ENCODE measurements around the gene PLCB1.
"Not testable (repeated sequence)": the region's sequence is repeated elsewhere in the genome, so short reads cannot be mapped to it uniquely, and the experiment has no call there.

PLCB1 gene

DNA sequence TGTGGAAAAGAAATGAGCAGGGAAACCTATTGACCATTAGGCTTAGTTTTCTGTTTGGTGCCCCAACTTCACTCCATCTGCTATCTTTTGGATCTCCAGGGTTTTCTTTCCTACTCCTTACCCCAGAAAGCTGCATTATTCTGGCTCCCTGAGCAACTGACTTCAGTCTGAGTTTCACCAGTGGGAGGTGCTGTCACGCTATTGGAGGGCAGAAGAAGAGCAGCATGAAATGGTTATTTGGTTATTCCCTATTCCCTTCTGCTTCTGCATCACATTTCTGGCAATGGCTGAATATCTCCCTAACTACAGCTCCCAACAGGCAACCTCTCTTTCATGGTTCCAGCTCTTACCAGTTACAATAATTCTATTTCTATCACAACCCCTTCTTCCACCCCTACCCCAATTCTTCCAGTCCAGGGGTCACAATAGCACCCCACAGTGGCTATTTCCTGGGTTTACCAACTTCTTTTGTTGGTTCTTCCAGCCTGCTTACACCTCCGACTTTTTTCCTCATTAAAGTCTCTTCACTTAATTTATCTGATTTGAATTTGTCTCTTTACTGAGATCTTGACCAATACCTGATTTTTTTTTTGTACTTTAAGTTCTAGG, 311.5 kb downstream of the PLCB1 start:
- DNase-seq (ENCODE audit: low read depth in 2 of 2), result no peak

DNA sequence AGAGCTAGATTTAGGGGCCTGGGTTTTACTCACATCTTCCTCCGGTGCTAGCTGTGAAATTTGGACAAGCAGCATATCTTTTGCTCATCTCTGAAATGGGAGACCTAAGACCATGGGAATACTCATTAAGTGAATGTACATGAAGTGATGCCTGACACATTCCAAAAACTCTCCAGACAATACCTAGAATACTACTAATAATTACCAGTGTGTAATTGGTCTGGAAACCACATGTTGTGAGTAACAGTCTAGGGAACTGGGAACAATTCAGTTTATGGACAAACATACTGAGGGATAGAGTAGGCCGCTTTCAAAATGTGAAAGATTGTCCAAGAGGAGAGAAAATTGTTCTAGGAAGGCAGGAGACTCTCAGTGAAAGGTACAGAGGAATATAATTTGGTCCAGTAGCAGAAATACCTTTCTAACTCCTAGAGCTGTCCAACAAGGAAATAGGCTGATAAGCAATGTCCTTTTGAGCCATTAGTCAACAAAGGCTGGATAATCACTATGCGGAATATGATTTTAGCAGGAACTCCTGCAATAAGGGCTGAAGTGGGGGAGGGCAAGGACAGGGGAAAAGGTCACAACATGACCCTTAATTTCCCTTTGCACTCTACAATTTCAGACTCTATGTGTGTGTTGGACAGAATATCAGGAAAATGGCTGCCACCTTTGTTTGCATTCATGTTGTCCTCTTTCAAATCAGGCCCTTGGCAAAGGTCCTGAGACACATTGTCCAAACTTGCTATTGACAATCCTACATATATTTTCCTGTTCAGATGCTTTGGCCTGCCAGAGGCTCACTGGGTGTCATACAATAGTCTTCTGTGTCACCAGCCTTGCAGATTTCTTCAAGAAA, 315.4 kb downstream of the PLCB1 start:
- DNase-seq (ENCODE audit: low read depth in 2 of 2), result no peak

DNA sequence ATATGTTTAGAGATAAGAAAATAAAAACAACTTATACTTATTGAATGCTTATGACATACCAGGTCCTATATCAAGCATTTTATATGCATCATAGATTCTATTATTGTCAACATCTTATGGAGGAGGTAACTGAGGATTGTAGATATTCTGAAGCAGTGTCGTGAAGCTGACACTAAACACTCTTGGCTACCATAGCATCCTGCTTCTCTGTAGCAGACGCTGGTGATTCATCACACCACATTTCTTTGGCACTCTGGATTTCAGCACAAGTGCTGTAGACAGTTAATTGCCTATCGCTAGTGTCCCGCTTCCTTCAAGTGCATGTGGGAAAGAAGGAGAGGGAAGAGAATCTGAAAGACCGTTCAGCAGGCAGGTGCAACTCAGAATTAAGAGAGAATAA, 317.1 kb downstream of the PLCB1 start:
- DNase-seq (ENCODE audit: low read depth in 2 of 2), result no peak

DNA sequence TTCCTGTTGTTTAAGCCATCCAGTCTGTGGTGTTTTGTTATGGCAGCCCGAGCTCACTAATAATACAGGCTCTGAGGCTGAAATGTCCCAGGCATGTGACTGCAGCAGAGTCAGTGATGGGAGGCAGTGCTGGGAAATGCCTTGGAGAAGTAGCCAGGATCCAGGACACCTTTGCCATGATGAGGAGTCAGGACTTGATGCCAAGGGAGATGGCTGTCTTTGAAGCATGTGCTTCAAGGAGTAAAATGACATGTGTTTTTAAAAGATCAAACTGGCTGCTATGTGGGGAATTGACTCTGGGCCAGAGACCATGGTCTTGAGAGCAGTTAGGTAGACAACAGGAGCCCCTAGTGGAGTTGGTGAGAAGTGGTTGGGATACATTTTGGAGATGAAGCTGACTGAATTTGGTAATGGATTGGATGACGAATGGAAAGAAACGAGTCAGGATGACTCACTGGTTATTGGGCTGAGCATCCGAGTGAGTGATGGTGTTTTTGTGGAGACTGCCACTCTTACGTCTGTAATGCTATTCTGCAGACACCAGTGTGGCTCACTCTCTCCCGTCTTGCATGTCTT, 322.2 kb downstream of the PLCB1 start:
- DNase-seq (ENCODE audit: low read depth in 2 of 2), result no peak

DNA sequence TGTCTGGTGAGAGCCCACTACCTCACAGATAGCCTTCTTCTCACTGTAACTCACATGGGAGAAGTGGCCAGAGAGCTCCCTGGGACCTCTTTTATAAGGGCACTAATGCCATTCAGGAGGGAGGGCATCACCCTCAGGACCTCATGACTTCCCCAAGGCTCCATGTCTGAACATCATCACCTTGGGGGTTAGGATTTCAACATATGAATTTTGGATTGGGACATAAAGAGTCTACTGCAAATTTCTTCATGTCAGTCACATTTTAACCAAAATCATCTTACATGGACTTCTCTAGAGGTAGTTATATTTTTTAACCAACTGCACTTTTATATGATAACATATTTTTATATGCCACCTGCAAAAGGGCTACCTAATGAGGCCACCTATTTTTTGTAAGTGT, 324.7 kb downstream of the PLCB1 start:
- DNase-seq (ENCODE audit: low read depth in 2 of 2), result no peak

DNA sequence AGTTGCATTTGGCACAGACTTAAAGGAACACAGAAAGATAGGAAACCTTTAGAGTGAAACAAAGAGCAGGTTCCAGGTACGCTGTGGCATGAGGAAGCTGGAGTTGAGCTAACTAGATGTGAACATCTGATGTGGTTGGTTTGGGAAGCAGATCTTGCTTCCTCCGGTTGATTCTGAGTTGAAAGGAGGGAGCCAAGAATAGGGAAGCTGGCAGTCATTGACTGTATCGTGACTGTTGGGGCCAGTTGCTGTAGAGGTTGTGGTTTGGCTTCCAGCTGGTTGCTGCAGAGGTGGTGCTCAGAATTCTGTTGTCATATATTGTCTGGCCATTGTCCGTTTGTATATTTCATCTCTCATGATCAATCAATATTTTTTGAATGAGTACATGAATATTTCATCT, 325.9 kb downstream of the PLCB1 start:
- no peak for DNase-seq (ENCODE audit: low read depth in 2 of 2)

DNA sequence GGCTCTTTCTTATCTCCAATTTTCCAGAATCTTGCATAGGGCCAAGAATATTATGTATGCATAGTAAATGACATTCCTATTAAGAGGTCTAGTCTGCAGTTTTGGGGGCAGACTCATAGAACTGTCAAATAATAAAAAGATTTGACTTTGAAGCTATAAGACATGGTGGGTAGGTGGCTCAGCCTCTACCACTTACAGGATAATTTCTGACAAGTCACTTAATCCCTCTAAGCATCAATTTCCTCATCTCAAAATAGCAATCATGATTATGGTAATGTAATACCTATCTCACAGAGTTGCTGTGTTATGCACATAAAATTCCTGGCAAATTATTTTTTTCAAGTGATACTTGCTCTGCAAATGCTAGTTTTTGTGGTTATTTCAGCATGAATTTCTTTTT, 329.1 kb downstream of the PLCB1 start:
- DNase-seq (ENCODE audit: low read depth in 2 of 2), result no peak

DNA sequence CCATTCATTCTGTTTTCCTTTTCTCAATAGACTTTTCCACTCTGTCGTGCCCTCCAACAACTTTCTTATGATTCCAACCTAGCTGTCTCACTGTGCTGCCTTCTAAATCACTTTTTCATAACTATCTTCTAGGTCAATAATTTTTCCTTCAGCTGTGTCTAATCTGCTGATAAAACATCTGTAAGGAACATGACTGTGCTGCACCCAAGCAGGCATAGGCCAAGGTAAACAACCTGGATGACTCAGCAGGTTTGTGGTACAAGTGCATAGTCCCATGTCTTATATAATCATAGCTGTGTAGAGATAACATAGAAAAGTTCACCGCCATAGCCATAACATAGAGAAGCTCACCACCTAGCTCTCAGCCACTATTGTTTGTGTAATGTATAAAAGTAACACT, 332.3 kb downstream of the PLCB1 start:
- DNase-seq (ENCODE audit: low read depth in 2 of 2), result no peak

DNA sequence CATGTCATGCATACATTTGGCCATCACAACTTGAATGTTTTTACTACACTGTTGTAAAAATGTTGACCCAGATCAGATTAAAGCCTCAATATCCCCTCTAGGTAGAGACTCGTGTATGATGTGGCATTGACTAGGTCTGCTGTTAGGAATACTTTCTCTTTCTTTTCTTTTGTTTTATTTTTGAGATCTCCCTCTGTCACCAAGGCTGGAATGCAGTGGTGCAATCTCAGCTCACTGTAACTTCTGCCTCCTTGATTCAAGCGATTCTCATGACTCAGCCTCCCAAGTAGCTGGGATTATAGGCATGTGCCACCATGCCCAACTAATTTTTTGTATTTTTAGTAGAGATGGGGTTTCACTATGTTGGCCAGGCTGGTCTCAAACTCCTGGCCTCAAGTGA, 334.7 kb downstream of the PLCB1 start:
- not testable (repeated sequence) for DNase-seq (ENCODE audit: low read depth in 2 of 2)

DNA sequence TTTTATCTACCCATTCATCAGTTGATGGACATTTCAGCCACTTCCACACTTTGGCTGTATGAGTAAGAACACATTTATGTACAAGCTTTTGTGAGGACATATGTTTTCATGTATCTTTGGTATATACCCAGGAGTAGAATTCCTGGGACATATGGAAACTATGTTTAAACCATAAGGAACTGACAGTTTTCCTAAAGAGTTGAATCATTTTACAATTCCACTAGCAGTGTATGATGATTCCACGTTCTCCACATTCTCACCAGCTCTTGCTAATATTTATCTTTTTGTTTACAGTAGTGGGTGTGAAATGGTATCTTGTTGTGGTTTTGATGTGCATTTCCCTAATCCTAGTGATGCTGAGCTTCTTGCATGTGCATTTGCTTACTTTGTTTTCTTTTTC, 338.1 kb downstream of the PLCB1 start:
- no peak for DNase-seq (ENCODE audit: low read depth in 2 of 2)

DNA sequence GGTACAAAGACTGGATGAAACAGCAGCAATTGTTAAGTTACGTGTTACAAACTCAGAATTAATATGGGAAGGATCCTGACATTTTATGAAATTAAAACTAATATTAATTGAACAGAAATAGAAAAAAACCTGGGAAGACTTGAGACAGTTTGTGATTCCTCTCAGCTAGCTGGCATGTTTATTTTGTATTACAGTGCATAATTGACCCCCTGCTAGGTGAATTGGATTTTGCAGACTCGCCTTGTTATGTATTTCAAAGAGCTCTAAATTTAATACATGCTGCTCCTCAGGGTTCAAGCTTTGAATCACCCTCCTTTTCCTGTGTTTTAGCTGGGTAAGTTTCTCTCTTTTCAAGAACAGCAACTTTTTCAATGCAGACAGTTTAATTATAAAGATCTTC, 339.4 kb downstream of the PLCB1 start:
- no peak for DNase-seq (ENCODE audit: low read depth in 2 of 2)

DNA sequence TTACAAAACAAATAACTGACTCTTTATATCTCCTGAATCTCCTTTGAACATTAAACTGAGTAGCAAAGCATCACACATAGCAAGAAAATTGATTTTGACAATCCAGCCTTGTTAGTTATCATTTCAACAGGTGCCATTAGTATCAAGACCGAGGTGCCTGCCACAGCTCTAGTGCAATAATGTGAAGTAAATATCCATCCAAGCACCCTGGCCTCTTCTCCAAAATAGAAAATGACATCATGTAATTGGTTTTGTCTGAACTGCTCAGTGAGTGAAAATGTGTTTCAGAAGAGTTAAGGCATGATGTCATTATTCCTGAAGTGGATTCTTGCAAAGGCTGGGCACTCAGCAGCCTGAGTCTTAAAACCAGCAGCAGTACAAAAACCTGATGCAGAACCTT, 341.4 kb downstream of the PLCB1 start:
- DNase-seq (ENCODE audit: low read depth in 2 of 2), result no peak

DNA sequence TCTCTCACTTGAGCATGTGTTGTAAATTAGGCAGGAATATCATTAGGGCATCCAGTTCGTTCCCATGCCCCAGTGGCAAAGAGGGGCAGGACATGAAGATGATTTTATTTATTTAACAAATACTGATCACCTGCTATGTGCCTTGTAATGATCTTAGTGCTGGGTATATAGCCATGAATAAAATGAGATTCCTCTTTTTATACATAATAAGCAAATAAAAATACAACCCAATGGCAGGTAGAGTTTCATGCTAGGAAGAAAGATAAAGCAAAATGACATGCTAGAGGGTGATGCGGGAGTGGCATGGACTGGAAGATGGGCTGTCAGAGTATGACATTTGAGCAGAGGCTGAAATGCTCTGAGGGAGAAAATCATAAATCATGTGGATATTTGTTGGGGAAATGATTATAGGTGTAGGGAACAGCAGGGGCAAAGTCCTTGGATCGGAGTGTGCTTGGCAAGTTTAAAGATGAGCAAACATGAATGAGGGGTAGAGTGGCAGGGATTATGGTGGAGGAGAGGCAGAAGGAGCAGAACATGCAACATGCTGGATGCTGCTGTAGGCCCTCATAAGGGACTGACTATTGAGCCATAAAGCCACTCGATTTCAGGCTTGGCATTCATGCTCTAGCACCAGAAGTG, 342.1 kb downstream of the PLCB1 start:
- DNase-seq (ENCODE audit: low read depth in 2 of 2), result no peak

DNA sequence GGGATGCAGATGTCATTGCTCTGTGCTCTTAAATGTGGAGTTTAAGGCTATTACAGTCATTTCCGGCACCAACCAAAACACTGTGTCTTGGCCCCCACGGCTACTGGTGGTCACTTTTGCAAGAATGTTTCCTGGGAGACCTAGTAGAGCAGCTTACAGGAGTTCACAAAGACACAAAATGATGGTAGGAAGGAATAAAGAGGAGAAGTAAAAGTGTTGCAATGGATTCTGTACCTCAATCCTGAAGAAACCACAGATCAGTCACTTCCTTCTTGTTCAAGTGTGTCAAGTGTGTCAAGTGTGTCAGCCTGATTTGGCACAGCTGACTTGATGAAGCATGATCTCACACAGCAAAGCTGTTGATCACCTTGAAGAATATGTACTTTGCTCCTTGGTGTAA, 344.0 kb downstream of the PLCB1 start:
- no peak for DNase-seq (ENCODE audit: low read depth in 2 of 2)

DNA sequence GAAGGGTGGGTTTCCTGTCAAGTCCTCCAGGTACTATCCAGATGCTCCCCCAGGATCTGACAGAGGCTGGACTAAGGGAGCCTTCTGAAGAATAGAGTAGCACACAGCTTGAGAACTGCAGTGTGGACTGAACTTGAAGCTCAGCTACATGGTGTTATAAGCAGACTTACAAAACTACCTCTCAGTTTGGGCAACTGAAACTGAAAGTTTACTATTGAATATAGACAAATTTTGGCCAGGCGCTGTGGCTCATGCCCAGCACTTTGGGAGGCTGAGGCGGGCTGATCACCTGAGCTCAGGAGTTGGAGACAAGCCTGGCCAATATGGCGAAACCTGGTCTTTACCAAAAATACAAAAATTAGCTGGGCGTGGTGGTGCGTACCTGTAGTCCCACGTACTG, 348.5 kb downstream of the PLCB1 start:
- no peak for DNase-seq (ENCODE audit: low read depth in 2 of 2)

DNA sequence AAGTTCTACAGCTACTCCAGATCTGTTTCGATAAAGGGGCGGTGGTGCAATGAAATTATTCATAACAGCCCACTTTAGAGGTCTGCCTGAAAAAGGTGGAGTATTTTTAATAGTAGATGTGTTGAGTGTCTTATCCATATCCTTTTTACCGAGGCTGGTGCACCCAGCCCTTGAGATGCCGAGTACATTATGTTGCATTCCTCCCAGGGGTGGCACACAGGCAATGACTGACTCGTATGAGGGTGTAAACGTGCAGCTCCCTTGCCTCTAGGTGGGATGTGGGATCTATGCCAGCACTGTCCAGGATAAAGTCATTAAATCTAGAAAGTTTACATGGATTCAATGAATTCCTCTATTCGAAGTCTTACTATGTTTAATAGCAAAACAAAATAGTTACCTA, 355.6 kb downstream of the PLCB1 start:
- no peak for DNase-seq (ENCODE audit: low read depth in 2 of 2)

DNA sequence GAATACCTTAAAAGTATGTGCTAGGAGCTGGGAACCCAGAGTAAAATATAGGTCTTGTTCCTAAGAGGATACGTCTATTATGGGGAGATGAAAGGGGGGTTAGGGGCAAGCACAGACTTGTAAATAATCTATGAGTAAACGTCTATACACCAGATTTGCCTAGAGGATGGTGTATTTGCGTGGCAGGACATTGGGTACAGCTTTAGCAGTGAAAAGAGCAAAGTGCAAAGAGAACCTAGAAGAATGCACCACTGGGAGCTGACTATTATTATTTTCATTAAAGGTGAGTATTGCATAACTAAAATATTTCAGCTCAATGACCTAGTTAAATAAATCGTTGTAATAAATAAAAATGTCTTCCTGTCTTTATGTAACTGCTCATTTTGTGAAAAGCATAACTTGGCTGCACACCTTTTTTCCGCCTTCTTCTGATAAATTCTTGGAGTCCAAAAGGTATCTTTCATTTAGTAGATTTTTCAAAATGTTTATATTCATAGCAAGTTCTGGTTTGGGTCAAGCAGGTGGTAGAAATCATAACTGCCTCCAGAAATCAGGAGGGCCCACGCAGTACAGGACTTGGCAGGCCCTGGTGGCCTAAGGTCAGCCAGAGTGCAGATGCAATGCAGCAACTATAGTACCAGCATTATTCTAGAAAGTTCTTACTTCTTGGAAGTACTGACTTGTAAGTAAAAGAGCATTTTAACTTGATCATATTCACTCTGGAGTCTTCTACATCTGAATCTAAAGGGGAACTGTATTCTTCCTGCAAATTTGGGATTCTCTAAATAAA, 357.2 kb downstream of the PLCB1 start:
- DNase-seq (ENCODE audit: low read depth in 2 of 2), result no peak

DNA sequence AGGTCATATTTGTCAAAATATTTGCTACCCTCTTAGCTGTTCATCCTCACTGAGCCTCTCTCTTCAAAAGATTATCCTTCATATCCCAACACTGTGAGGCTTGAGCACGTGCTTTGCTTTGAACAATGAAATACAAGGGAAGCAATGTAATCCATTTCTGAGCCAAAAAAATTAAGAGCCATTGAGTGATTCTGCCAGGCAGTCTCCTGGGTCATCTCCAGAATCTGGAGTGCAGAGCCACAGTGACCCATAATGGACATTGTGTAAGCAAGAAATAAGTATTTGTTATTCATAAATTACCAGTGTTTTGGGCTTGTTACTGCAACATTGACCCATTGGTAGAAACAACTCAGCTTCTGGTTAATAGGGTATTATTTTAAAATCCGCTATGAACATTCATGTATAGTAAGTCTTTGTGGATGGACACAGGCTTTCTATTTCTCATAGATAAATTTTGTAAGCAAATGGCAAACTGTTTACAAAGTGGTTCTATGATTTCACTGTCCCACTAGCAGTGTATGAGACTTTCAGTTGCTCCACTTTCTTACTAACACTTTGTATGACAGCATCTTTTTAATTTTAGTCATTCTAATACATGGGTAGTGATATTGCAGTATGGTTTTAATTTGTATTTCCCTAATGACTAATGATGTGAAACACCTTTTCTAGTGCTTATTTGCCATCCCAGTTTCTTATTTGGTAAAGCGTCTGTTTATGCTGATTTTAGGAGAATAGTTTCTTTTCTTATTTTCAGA, 358.2 kb downstream of the PLCB1 start:
- no peak for DNase-seq (ENCODE audit: low read depth in 2 of 2)

DNA sequence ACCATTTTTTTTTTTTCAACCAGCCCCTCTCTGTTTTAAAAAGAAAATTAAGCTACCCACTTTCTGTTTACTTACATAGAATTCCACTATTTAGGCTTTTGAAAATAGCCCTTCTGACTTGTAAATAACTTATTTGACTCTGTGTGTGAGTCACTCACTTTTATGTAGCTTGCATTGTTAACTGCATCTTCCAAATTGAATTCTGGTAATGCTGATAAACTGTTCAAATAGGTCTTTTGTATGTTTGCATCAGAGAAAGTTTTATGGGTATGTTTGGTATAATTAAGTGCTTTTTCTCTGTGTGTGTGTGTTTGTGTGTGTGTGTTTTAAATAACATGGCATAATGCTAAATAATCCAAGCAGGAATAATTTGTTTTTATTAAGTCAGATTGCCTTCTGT, 360.1 kb downstream of the PLCB1 start:
- DNase-seq (ENCODE audit: low read depth in 2 of 2), result no peak

DNA sequence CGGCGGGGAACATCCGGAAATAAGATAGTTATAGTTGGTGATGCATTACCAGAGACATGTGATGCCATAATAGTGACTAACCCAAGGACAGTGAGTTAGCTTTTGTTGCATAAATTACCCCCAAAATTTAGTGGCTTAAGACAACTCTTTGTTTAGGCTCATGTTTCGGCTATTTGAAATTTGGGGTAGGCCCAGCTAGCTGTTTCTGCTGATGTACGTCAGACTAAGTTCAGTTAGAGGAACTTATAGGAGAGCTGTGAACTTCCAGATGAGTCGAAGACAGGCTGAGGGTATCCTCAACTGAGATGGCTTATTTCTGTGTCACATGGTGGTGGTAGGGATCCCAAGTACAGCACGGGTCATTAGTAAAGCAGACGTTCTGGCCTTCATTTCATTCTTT, 366.5 kb downstream of the PLCB1 start:
- DNase-seq (ENCODE audit: low read depth in 2 of 2), result no peak

DNA sequence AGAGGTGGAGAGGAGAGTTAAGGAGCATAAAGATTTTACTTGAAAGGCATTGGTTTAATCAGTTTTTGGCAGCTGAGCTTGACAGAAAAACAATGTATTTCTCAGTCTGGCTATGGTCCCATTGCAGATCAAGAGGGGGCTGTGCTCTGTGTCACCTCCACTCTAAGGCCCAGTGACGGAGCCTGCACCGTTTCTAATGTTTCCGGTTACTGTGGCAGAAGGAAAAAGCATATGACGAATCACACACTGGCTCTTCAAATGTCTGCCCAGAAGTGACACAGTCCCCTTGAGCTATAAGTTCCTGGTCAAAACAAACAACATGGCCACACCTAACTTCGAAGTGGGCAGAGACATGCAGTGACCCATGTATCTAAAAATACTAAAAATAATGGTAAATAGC, 372.0 kb downstream of the PLCB1 start:
- no peak for DNase-seq (ENCODE audit: low read depth in 2 of 2)

Data from stimulated activated CD4-positive, alpha-beta T cell treated with anti-CD3 and anti-CD28 coated beads, Interleukin-1b, Interleukin-23, amount 100 ng/mL, for 4 hours (primary cell).